GM18870 (cell line): Measurements from ENCODE around the gene LACC1.
A peak's percentile ranks its signal among the peaks of the same experiment; 100 is the strongest.

Source experiments
- ATAC-seq: cut with Tn5 transposase; IDR thresholded peaks from one replicate; pipeline ENCODE4 v1.9.1; 2021; ENCODE audit warnings: moderate library complexity; ENCODE audit not compliant: unreplicated experiment

LACC1 gene

DNA sequence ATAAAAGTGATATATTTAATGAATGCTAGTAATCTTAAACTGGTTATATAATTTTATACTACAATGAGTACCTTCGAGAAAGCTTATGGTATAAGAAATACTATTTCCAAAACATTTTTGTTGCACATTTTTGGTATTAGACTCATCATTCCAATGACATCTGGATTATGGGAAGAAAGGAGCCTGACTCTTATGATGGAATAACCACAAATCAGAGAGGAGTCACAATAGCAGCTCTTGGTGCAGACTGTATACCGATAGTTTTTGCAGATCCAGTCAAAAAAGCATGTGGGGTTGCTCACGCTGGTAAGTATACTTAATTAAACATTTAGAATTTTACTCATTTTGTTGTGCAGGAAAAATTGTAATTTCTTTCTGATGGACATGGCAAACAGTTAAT is 3.9 kb downstream of the LACC1 start:
- ATAC-seq = no peak

DNA sequence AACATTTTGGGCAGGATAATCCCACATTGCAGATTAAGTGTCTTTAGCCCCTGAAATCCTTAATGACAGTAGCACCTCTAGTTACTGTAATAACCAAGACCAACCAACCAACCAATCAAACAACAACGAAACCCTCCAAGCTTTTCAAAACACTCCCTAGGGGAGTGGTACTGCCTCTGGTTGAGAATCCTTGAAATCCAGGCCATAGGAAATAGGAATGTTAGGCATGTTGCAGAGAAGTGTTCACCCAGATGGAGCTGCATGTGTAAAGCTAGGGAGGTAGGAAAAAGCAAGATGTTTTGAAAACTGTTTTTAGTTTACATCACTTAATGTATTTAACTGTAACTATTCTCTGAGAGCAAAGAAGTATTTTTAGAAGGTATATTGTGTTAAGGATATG is 4.5 kb downstream of the LACC1 start:
- no peak for ATAC-seq

DNA sequence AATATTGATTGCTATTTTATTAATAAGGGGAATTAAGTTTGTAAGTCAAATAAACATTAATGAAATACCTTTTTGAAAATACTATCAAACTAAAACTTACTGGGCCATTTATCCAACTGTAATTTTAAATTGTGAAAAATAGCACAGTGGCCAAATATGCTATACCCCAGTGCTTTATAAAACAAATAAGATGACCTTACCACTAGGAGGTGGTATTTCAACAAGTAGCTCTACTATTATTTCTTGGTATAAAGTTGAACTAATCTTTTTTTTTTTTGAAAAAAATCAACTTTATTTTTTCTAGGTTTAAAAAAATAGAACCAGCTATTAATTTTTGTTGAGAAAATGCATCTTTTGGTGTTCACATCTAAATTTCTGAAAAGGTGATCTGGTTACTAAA is 14.7 kb downstream of the LACC1 start:
- no peak for ATAC-seq

GRCh38 chr13:43895940-43896339 is 16.2 kb downstream of the LACC1 start:
- no peak for ATAC-seq

- ATAC-seq = no peak
Observed at GRCh38 chr13:43905435-43906031, 25.8 kb downstream of the LACC1 start.

DNA sequence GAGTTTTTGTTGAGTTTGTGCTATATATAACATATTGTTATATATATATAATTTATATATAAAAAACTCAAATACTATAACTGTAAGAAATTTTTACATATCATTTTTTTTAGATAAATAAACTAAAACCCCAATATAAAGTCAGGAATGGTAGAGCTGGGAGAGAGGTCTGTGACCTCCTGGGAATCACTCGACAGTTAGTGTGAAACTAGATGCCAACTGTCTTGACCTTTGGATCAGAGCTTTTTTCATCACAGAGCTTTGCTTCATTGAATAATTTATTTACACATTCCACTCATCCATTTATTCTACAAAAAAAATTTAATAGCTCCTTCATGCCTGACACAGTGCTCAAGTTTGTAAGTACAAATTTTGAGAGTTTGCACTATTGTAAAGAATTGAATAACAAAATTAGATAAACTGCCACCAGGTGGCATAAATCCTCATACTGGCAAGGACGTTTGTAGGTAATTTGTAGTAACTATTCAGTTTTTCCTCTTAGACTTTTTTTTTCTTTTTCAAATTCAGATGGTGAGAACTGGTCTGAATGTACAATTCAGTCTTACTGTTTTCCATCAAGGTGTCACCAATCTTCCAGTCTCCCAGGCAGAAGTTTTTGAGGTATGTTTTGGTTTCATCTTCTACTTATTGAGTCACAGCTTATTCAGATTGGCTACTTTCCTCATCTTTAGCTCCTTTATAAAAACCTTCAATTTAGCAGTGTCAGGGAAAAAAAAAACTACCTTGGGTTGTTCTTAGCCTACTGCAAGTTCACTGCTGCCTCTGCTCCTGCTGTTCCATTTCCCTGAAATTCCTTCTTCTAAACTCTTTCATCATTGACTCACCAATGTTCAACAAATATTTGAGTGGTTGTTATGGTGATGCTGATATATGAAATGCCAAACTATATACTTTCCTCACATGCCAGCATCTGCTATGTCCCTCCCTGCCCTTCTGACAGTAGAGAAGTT is 28.7 kb downstream of the LACC1 start:
- no peak for ATAC-seq

DNA sequence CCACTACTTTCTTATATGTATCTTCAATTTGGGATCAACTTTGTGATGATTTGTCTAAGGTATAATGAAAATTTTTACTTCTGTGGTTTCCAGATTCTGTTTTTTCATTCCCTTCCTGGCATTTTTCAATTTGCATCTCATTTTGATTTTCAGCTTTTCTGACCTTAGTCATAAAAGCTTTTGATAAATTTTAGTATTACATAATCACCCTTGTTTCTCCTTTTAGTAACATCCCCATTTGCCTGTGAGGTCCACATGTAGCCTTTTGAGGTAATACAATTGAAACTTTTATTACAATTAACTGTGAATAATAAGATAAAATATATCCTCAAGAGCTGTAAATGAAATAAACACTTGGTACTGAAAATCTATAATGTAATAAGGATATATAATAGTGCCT is 31.2 kb downstream of the LACC1 start:
- no peak for ATAC-seq

- no peak for ATAC-seq
Observed at GRCh38 chr13:43911278-43911677, 31.6 kb downstream of the LACC1 start.

DNA sequence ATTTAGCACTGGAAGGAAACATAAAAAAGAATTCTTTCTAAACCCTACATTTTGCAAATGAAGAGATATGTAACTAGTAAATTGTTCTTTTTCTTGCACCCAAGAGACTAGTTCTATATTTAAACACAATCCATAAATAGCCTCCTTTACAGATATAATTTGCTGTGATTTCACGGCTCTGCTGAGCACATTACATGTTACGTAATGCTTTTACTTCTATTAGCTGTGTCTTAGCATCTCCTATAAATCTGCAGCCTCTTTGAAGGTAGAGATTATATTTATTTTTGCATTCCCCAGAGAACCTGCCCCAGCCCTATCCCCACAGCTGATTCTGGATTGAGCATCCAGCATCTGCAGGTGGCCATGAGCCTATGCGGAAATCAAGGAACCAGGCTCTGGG is 32.2 kb downstream of the LACC1 start:
- no peak for ATAC-seq

DNA sequence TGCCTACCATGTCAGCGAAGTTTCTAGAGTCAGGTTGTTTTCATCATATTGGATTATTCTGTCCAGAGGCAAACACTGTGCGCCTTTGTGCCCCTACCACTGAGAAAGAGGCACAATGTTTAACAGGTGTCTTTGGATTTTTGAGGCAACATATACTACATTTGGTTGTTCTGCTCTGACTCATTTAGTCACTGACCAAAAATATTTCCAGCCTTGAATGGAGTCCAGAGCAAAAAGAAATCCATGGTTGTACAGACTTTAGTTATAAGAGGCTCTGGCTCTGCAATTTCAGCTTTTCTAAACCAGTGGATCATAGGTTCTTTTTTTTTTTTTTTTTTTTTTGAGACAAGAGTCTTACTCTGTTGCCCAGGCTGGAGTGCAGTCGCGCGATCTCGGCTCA is 35.7 kb downstream of the LACC1 start:
- no peak for ATAC-seq

DNA sequence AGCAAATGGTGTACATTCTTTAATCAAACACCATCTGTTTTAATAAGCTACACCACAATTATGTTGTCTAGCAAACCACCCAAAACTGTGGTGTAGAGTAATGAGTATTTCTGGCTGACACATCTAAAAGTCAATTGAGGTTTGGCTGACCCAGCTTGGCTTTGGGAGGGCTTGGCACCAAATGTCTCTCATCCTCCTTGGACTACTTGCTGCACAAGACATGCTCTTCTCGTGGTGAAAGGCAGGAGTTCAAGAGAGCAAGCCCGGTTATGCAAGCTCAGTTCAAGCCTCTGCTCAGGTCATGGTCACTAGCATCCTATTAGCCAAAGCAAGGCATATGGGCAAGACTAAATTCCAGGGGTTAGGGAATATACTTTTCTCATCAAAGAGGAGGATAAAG is 37.1 kb downstream of the LACC1 start:
- no peak for ATAC-seq

DNA sequence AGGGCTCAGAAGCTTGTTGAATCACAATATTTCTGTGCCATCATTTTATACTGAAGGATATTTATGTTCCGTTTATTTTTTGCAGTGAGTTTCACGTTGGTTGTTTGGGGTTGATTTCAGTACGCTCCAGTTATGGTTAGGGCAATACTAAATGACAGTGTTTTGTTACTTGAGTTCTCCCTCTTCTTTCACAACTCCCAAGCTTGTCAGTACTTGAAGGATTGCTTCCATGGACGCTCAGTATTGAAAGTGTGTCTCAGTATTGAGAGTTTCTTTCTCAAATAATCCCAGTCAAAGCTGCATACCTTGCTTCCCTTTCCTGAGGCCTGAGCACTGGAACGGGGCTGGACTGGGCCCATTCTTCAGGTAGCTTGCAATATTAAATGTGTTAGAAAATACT is 38.9 kb downstream of the LACC1 start:
- ATAC-seq = no peak

DNA sequence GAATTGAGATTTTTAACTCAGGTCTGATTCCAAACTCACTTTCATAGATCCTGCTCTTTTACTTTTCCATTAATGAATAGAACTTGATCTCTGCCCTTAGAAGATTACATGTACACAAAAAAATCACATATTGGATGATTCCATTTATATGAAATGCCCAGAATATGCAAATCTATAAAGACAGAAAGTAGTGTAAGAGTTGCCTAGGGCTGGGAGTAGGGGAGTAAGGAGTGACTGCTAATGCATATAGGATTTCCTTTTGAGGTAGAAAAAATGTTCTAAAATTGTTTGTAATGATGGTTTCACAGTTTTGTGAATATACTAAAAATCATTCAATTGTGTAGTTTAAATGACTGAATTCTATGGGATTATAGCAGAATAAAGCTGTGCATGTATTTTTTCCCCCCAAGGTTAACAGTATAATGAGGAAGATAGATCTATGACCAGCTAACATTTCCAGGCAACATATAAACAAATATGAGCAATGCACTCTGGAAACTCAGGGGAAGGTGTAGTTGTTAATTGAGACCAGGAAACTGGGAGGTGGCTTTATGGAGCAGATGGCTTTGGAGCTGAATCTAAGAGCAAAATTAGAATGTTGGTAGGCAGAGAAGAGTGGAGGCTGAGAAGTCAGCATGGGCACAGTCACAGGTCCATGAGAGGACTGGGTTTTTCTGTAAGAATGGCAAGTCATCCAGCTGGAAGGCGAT is 41.4 kb downstream of the LACC1 start:
- ATAC-seq = no peak

DNA sequence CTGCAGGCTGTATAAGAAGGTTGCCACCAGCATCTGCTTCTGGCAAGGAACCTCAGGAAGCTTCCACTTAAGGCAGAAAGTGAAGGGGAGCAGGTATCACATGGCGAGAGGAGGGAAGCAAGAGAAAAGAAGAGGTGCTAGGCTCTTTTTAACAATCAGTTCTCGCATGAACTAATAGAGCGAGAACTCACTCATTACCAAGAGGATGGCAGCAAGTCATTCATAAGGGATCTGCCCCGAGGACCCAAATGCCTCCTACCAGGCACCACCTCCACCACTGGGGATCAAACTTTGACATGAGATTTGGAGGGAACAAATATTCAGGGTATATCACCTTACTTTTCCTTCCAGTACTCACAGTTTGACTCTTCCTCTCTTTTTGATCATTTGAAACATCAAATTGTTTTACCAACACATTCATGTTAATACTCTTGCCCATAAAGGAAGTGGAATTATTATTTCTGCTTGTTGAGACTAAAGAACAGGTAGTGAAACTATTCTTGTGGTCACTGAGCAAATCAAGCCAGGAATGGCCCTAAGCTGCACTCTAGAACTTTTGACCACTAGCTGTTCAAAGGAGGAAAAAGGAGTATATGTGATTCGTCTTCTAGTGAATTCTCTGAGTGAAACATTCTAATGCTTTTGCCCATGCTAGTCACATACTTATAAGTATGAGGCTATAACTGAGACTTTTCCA is 45.0 kb downstream of the LACC1 start:
- ATAC-seq = peak; percentile 94

GRCh38 chr13:43929947-43930346 is 50.2 kb downstream of the LACC1 start:
- no peak for ATAC-seq

DNA sequence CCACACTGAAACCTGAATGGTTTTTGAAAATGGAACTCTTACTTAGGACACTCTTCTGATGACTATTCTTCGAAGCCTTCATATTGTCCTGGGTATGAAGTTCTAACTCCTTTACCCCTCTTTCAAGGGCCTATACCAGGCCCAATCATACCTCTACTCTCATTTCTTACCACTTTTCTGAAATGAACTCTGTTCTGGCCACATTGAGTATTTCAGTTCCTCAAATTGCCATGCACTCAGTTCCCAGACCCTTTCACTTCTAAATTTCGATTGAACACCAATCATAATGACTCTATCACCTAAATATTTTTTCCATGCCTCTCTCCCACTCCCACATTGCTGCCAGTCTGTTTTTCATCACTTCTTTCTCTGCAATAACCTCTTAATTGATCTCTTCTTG is 53.7 kb downstream of the LACC1 start:
- ATAC-seq = peak; percentile 100

DNA sequence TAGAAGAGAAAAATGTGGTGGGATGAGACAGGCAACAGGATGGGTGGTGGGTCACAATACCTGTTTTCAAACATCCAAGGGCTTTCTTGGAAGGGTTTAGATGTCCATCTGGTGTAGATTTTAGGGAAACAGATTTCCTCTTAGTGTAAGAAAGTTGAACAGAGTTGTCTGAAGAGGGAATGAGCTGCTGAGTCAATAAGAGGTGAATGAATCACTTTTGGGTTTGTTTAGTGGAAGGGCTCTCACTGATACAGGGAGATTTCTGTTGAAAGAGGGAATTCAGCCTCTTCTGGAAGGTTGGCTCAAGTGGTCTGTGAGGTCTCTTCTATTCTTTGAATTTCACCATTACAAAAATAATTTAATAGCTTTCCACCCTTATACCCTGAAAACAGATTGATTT is 54.6 kb downstream of the LACC1 start:
- no peak for ATAC-seq

GRCh38 chr13:43935878-43936277 is 56.2 kb downstream of the LACC1 start:
- ATAC-seq = no peak

- ATAC-seq = no peak
Observed at GRCh38 chr13:43936647-43937046, 56.9 kb downstream of the LACC1 start.

DNA sequence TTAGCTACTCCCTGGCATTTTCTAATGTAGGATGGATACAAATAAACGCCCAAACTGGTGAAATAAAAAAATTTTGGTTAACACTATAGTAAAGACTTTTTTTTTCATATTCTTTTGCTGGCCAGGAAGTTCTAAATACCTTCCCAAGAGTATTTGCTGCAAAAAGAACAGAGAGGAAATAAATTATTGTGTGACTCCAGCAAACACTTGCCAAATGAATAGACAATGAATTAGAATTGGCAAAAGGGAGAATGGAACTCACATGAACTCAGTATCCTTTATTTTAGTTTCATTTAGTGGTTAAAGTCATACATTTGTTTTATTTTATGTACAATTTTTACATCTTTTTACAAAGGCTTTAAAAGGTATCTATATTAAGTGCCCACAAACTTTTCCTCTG is 58.1 kb downstream of the LACC1 start:
- ATAC-seq = no peak

DNA sequence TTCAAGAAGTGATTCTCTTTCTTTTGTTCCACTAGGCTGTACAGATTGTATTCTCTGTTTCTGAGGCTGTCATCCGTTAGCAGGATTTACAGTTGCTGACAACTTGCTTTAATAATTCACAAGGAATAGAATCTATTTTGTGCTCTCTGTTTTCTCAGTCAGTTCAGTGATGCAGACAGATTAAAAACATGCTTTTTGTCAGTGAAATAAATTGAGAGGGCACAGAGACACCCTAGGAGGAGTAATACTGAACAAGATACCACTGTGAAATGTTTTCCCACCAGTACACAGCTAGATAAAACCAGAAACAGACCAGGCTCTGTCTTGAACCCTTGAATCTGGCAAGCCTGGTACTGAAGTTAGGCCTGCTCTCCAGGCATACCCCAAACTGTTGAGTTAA is 58.7 kb downstream of the LACC1 start:
- ATAC-seq = no peak
